Gastroesophageal sphincter (tissue), 3 donors: ENCODE measurements around the gene MVB12B.

Source experiments
- CTCF ChIP-seq, 4 experiments: fragments of 200-600 bp in 2 of 4; fragments of 450-650 bp in 2 of 4; sonication (generic) in 1 of 4; IDR thresholded peaks; one replicate each; pipeline ENCODE4 v1.5.1; 2017 to 2019; ENCODE audit warnings: antibody characterized with exemption in 4 of 4, mild to moderate bottlenecking in 2 of 4, moderate library complexity in 2 of 4
- EP300 ChIP-seq: sonication (generic); formaldehyde crosslinking; IDR thresholded peaks from one replicate; pipeline ENCODE4 v1.6.1; 2017; ENCODE audit warnings: antibody characterized with exemption, mild to moderate bottlenecking
- POLR2A ChIP-seq, 2 donors: fragments of 450-650 bp; IDR thresholded peaks; one replicate each; pipeline ENCODE4 v1.6.1; 2017; ENCODE audit warnings: antibody characterized with exemption in 2 of 2, mild to moderate bottlenecking in 2 of 2, moderate library complexity in 1 of 2
- POLR2AphosphoS5 ChIP-seq: sonication (generic); formaldehyde crosslinking; IDR thresholded peaks from one replicate; pipeline ENCODE4 v1.6.1; 2017; ENCODE audit warnings: antibody characterized with exemption

- TF ChIP-seq POLR2AphosphoS5 (no peak), CTCF (IDR thresholded peaks at IDR 0.05) (peak in 2 of 4 experiments; percentile 21 to 66), POLR2A (IDR thresholded peaks at IDR 0.05) (no peak), EP300 (no peak)
These were observed 187.6 kb downstream of the MVB12B start for GRCh38 chr9:126514037-126514821.
